HG03135 (cell line): ENCODE data around the gene KRTAP5-8.
"Not testable (repeated sequence)": the region's sequence is repeated elsewhere in the genome, so short reads cannot be mapped to it uniquely, and the experiment has no call there.

ENCODE experiments used
- ATAC-seq: cut with Tn5 transposase; IDR thresholded peaks from one replicate; pipeline ENCODE4 v1.9.1; 2021; ENCODE audit warnings: mild to moderate bottlenecking, moderate library complexity; ENCODE audit not compliant: unreplicated experiment

The KRTAP5-8 gene

GRCh38 chr11:71568704-71569349, 31.0 kb downstream of the KRTAP5-8 start:
- ATAC-seq, result no peak

- not testable (repeated sequence) for ATAC-seq
These were observed 33.5 kb downstream of the KRTAP5-8 start for GRCh38 chr11:71571101-71571850.

- no peak for ATAC-seq
These were observed 35.0 kb downstream of the KRTAP5-8 start for GRCh38 chr11:71572811-71573210.

- ATAC-seq, result no peak
These were observed 36.6 kb downstream of the KRTAP5-8 start for GRCh38 chr11:71574418-71574817.

- ATAC-seq, result no peak
These were observed 38.0 kb downstream of the KRTAP5-8 start for GRCh38 chr11:71575723-71576424.

- ATAC-seq, result not testable (repeated sequence)
These were observed 39.1 kb downstream of the KRTAP5-8 start for GRCh38 chr11:71576688-71577465.

GRCh38 chr11:71577469-71578004, 39.7 kb downstream of the KRTAP5-8 start:
- no peak for ATAC-seq

GRCh38 chr11:71579513-71579912, 41.7 kb downstream of the KRTAP5-8 start:
- not testable (repeated sequence) for ATAC-seq

- ATAC-seq, result no peak
These were observed 42.5 kb downstream of the KRTAP5-8 start for GRCh38 chr11:71580057-71581003.

- ATAC-seq, result no peak
These were observed 44.0 kb downstream of the KRTAP5-8 start for GRCh38 chr11:71581826-71582225.

GRCh38 chr11:71582309-71582895, 44.6 kb downstream of the KRTAP5-8 start, which contains the start of gene KRTAP5-11:
Gene KRTAP5-11, minus strand, starts transcription at chr11:71582875. Its CDS starts 38 bp downstream, at chr11:71582837.
- no peak for ATAC-seq

- ATAC-seq, result not testable (repeated sequence)
These were observed 45.1 kb downstream of the KRTAP5-8 start for GRCh38 chr11:71582969-71583368.

GRCh38 chr11:71585673-71586072, 47.8 kb downstream of the KRTAP5-8 start:
- not testable (repeated sequence) for ATAC-seq

GRCh38 chr11:71588314-71588713, 50.5 kb downstream of the KRTAP5-8 start:
- ATAC-seq, result not testable (repeated sequence)
